Measurements from ENCODE around the gene REV1. TPM values are rescaled to one million over a fixed set of nuclear protein-coding genes. Genes with fewer than 3 reads are reported as not detected.

REV1 gene
- total and polyA plus RNA-seq, 2 of the 13 experiments (the other 11 are each of a cell fraction or from before 2014, with no cell fraction given): 49.1 to 71.8 TPM

DNA sequence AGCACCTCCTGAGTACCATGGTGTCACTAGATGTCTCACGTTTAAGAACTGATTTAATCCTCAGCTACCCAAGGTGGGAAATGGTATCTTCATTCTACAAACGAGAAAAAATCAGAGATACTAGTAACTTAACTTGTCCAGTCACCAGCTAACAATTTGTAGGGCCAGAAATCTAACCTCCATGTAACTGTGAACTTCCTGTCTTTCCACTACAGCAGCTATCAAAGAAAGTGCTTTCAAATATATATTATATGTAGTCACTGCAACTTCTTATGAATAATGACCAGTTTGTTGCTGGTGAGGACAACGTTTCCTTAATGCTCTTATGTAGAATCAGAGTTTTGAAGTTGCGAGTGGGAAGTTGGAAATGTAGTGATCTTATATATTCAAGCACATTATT lies 1.9 kb downstream of the REV1 start:
- Histone ChIP-seq H3K79me2 (ENCODE audit: insufficient read depth, low read length) (peaks cover 62% of the 10 kb centered on the region), H3K9ac (ENCODE audit: insufficient read depth, low read depth, low read length) (peak overlapping the region; percentile 92), H3K4me3 (replicated peaks in 1 of 3; ENCODE audit: insufficient read depth in 1 of 3, low read depth in 2 of 3, low read length in 3 of 3) (peak overlapping the region; percentile 15 to 97 (median 79); a peak in 4 of 6 replicates), H3K9me3 (ENCODE audit: low read length) (no peaks in the 10 kb centered on the region), H3K27me3 (ENCODE audit: control insufficient read depth in 1 of 2, insufficient read depth in 2 of 2, low read length in 2 of 2) (no peaks in the 10 kb centered on the region; a peak in 2 of 5 replicates), H3K27ac (ENCODE audit: extremely low read length, insufficient read depth, low read length) (no peak overlapping the region), H2AFZ (ENCODE audit: low read length) (no peak overlapping the region), H3K4me2 (ENCODE audit: low read depth, low read length) (peak overlapping the region; percentile 79), H3K36me3 (replicated peaks in 1 of 2; ENCODE audit: control insufficient read depth in 1 of 2, insufficient read depth in 2 of 2, low read length in 2 of 2) (no peaks in the 10 kb centered on the region), H4K20me1 (ENCODE audit: insufficient read depth, low read length) (peaks cover 24% of the 10 kb centered on the region), H3K4me1 (ENCODE audit: insufficient read depth, low read length) (peaks cover 56% of the 10 kb centered on the region)
- no TSS peak for BruUV-seq (replicated peaks)
- TF ChIP-seq ZNF749 (CRISPR knock-in tag; IDR thresholded peaks at IDR 0.05; ENCODE audit: borderline replicate concordance) (no peak), ZNF839 (CRISPR knock-in tag; IDR thresholded peaks at IDR 0.05; ENCODE audit: borderline replicate concordance) (no peak), BCL6 (CRISPR knock-in tag; IDR thresholded peaks at IDR 0.05) (no peak), RFX1 (IDR thresholded peaks at IDR 0.05) (no peak), ZSCAN21 (CRISPR knock-in tag; IDR thresholded peaks at IDR 0.05; ENCODE audit: borderline replicate concordance) (no peak), ZNF800 (CRISPR knock-in tag; IDR thresholded peaks at IDR 0.05) (0 out of 2 replicates have a peak, but pooled peaks have one; percentile 3), SSRP1 (CRISPR knock-in tag; IDR thresholded peaks at IDR 0.05) (no peak)
- TF ChIP-seq, protein P1, sequence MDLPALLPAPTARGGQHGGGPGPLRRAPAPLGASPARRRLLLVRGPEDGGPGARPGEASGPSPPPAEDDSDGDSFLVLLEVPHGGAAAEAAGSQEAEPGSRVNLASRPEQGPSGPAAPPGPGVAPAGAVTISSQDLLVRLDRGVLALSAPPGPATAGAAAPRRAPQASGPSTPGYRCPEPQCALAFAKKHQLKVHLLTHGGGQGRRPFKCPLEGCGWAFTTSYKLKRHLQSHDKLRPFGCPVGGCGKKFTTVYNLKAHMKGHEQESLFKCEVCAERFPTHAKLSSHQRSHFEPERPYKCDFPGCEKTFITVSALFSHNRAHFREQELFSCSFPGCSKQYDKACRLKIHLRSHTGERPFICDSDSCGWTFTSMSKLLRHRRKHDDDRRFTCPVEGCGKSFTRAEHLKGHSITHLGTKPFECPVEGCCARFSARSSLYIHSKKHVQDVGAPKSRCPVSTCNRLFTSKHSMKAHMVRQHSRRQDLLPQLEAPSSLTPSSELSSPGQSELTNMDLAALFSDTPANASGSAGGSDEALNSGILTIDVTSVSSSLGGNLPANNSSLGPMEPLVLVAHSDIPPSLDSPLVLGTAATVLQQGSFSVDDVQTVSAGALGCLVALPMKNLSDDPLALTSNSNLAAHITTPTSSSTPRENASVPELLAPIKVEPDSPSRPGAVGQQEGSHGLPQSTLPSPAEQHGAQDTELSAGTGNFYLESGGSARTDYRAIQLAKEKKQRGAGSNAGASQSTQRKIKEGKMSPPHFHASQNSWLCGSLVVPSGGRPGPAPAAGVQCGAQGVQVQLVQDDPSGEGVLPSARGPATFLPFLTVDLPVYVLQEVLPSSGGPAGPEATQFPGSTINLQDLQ (CRISPR knock-in tag; IDR thresholded peaks at IDR 0.05): no peak
- 65% methylated on average over 4 of the region's 4 CpGs for WGBS (ENCODE audit: low lambda C conversion rate)
- ChIA-PET POLR2A (interaction anchor here (1.0 kb wide), 1 partner anchor 152 kb away, joined by 3 read pairs; the partner anchor contains the start of gene TXNDC9), CTCF (ENCODE audit: low intra/inter-chr PET ratio, low total read pairs) (no interaction called here)
- DNase-seq (ENCODE audit: low spot score): no peak
- in situ Hi-C loops (cut with HindIII; ENCODE audit: extremely low pct_ligation_motif_present, low pct_unique_long_range_greater_than_20kb): no loop called here
- no peak for FAIRE-seq
- intact Hi-C loops (cut with micrococcal nuclease; ENCODE audit: unreplicated experiment): loop anchor here (5.0 kb wide), 1 partner anchor 46 kb away; no protein-coding TSS in a partner anchor
- no peak for ATAC-seq
